GM21576 (cell line): ENCODE data around the gene NIT1.
A peak's percentile ranks its signal among the peaks of the same experiment; 100 is the strongest.

ENCODE experiments used
- ATAC-seq: cut with Tn5 transposase; IDR thresholded peaks from one replicate; pipeline ENCODE4 v1.9.1; 2021; ENCODE audit warnings: mild to moderate bottlenecking, moderate library complexity; ENCODE audit not compliant: unreplicated experiment

Gene NIT1

GRCh38 chr1:161145832-161146231 is 27.9 kb downstream of the NIT1 start:
- no peak for ATAC-seq

- no peak for ATAC-seq
Observed at GRCh38 chr1:161153176-161153575, 35.3 kb downstream of the NIT1 start.

GRCh38 chr1:161153682-161154337 is 35.9 kb downstream of the NIT1 start, which contains the start of gene UFC1:
Gene UFC1, plus strand, starts transcription at chr1:161153978. Its CDS starts 20 bp downstream, at chr1:161153998.
- peak; percentile 83 for ATAC-seq

GRCh38 chr1:161157867-161158266 is 40.0 kb downstream of the NIT1 start:
- ATAC-seq: no peak

- peak; percentile 8 for ATAC-seq
Observed at GRCh38 chr1:161158316-161159010, 40.6 kb downstream of the NIT1 start.

GRCh38 chr1:161159087-161159912 is 41.4 kb downstream of the NIT1 start, which contains the start of gene USP21:
Gene USP21, plus strand, starts transcription at chr1:161159500. Its CDS starts 1,141 bp downstream, at chr1:161160641.
- peak; percentile 79 for ATAC-seq

GRCh38 chr1:161159913-161160243 is 42.0 kb downstream of the NIT1 start:
- no peak for ATAC-seq

- ATAC-seq: no peak
Observed at GRCh38 chr1:161160671-161161145, 42.8 kb downstream of the NIT1 start.

GRCh38 chr1:161161652-161162051 is 43.7 kb downstream of the NIT1 start:
- ATAC-seq: no peak

- ATAC-seq: no peak
Observed at GRCh38 chr1:161162052-161162451, 44.1 kb downstream of the NIT1 start.

GRCh38 chr1:161162806-161163205 is 44.9 kb downstream of the NIT1 start:
- ATAC-seq: no peak

- no peak for ATAC-seq
Observed at GRCh38 chr1:161163793-161164192, 45.9 kb downstream of the NIT1 start.

GRCh38 chr1:161164901-161165610 is 47.2 kb downstream of the NIT1 start:
- ATAC-seq: no peak

GRCh38 chr1:161165742-161166668 is 48.1 kb downstream of the NIT1 start, which contains the start of gene PPOX:
Gene PPOX, plus strand, starts transcription at chr1:161166426. Its CDS starts 422 bp downstream, at chr1:161166848.
- peak; percentile 91 for ATAC-seq

GRCh38 chr1:161166669-161167548 is 49.0 kb downstream of the NIT1 start:
- ATAC-seq: peak; percentile 1

- ATAC-seq: no peak
Observed at GRCh38 chr1:161168906-161169305, 51.0 kb downstream of the NIT1 start.
